SK-N-SH treated with all-trans-retinoic acid at 6 μM for 48 hours (cell line): ENCODE results near the gene CRYBG1.

Source experiments
- ATAC-seq: fragments of 200-7000 bp; cut with Tn5 transposase; 3 replicates; pipeline ENCODE4 v1.9.1; 2020; ENCODE audit warnings: mild to moderate bottlenecking, moderate library complexity
- ARNTL ChIP-seq: fragments of 450-650 bp; formaldehyde crosslinking; IDR thresholded peaks from 2 replicates; pipeline ENCODE4 v1.5.0; 2020; ENCODE audit warnings: low read depth, mild to moderate bottlenecking, moderate library complexity, borderline replicate concordance
- BACH2 ChIP-seq: fragments of 250-450 bp; sonication (Bioruptor Pico); IDR thresholded peaks from 2 replicates; pipeline ENCODE4 v1.9.0; 2021; ENCODE audit warnings: mild to moderate bottlenecking, borderline replicate concordance
- CREB5 ChIP-seq: fragments of 250-450 bp; sonication (Bioruptor Pico); IDR thresholded peaks from 2 replicates; pipeline ENCODE4 v1.5.1; 2020; ENCODE audit warnings: low read depth, mild to moderate bottlenecking, moderate library complexity
- CSDC2 ChIP-seq: fragments of 250-450 bp; sonication (Bioruptor Pico); IDR thresholded peaks from 2 replicates; pipeline ENCODE4 v1.5.0; 2020; ENCODE audit warnings: mild to moderate bottlenecking, moderate library complexity
- CSRNP3 ChIP-seq: fragments of 250-450 bp; sonication (Bioruptor Pico); IDR thresholded peaks from 2 replicates; pipeline ENCODE4 v1.5.1; 2021; ENCODE audit warnings: mild to moderate bottlenecking, moderate library complexity
- ESRRG ChIP-seq: fragments of 250-450 bp; sonication (Bioruptor Pico); IDR thresholded peaks from 2 replicates; pipeline ENCODE4 v1.6.1; 2021; ENCODE audit warnings: mild to moderate bottlenecking
- GLIS3 ChIP-seq: fragments of 250-450 bp; sonication (Bioruptor Pico); IDR thresholded peaks from 2 replicates; pipeline ENCODE4 v1.5.0; 2020; ENCODE audit warnings: mild to moderate bottlenecking, moderate library complexity
- OSR1 ChIP-seq: fragments of 250-450 bp; sonication (Bioruptor Pico); IDR thresholded peaks from 2 replicates; pipeline ENCODE4 v1.8.0; 2022; ENCODE audit warnings: moderate library complexity, mild to moderate bottlenecking, inconsistent platforms
- PATZ1 ChIP-seq: fragments of 250-450 bp; sonication (Bioruptor Pico); IDR thresholded peaks from 2 replicates; pipeline ENCODE4 v1.8.0; 2020; ENCODE audit warnings: mild to moderate bottlenecking, moderate library complexity, borderline replicate concordance
- POU6F1 ChIP-seq: fragments of 250-450 bp; sonication (Bioruptor Pico); IDR thresholded peaks from 2 replicates; pipeline ENCODE4 v1.8.0; 2021; ENCODE audit warnings: low read depth, mild to moderate bottlenecking, moderate library complexity, borderline replicate concordance
- PPARA ChIP-seq: fragments of 250-450 bp; sonication (Bioruptor Pico); IDR thresholded peaks from 2 replicates; pipeline ENCODE4 v1.5.0; 2020; ENCODE audit warnings: mild to moderate bottlenecking, borderline replicate concordance
- RARB ChIP-seq: fragments of 250-450 bp; sonication (Bioruptor Pico); IDR thresholded peaks from 2 replicates; pipeline ENCODE4 v1.8.0; 2021; ENCODE audit warnings: mild to moderate bottlenecking, moderate library complexity
- SNAI2 ChIP-seq: fragments of 250-450 bp; sonication (Bioruptor Pico); IDR thresholded peaks from 2 replicates; pipeline ENCODE4 v1.5.0; 2020; ENCODE audit warnings: mild to moderate bottlenecking, moderate library complexity
- TCF4 ChIP-seq: fragments of 250-450 bp; sonication (Bioruptor Pico); IDR thresholded peaks from 2 replicates; pipeline ENCODE4 v1.8.0; 2021; ENCODE audit warnings: mild to moderate bottlenecking, moderate library complexity, borderline replicate concordance
- TOX ChIP-seq: fragments of 250-450 bp; sonication (Bioruptor Pico); IDR thresholded peaks from 2 replicates; pipeline ENCODE4 v1.8.0; 2021; ENCODE audit warnings: mild to moderate bottlenecking, moderate library complexity, borderline replicate concordance
- ZC3H10 ChIP-seq: fragments of 250-450 bp; sonication (Bioruptor Pico); IDR thresholded peaks from 2 replicates; pipeline ENCODE4 v1.5.1; 2021; ENCODE audit warnings: mild to moderate bottlenecking, moderate library complexity
- ZFP3 ChIP-seq: fragments of 250-450 bp; sonication (Bioruptor Pico); IDR thresholded peaks from 2 replicates; pipeline ENCODE4 v1.5.0; 2020; ENCODE audit warnings: mild to moderate bottlenecking, moderate library complexity
- ZFP30 ChIP-seq: fragments of 450-650 bp; formaldehyde crosslinking; IDR thresholded peaks from 2 replicates; pipeline ENCODE4 v1.5.0; 2022; ENCODE audit warnings: mild to moderate bottlenecking, moderate library complexity
- ZNF565 ChIP-seq: fragments of 450-650 bp; formaldehyde crosslinking; conservative IDR thresholded peaks from 2 replicates; pipeline ENCODE4 v1.5.0; 2020; ENCODE audit warnings: low read depth, mild to moderate bottlenecking, moderate library complexity
- ZNF70 ChIP-seq: fragments of 450-650 bp; formaldehyde crosslinking; IDR thresholded peaks from 2 replicates; pipeline ENCODE4 v1.5.0; 2020; ENCODE audit warnings: mild to moderate bottlenecking, moderate library complexity
- ZNF8 ChIP-seq: fragments of 450-650 bp; formaldehyde crosslinking; IDR thresholded peaks from 2 replicates; pipeline ENCODE4 v1.5.0; 2020; ENCODE audit warnings: mild to moderate bottlenecking, moderate library complexity

Gene CRYBG1

GRCh38 chr6:106318061-106318460, 42.5 kb upstream of the CRYBG1 start:
- TF ChIP-seq ZNF70 (CRISPR knock-in tag) (no peak), POU6F1 (CRISPR knock-in tag) (no peak), ZFP3 (no peak), PPARA (CRISPR knock-in tag) (no peak), PATZ1 (no peak), ZC3H10 (no peak), RARB (CRISPR knock-in tag) (no peak), TOX (CRISPR knock-in tag) (no peak), ZNF8 (no peak), CSRNP3 (CRISPR knock-in tag) (no peak), ARNTL (CRISPR knock-in tag) (no peak), ESRRG (CRISPR knock-in tag) (no peak)
- TF ChIP-seq, all 23 proteins: peak for 0
- no peak; the same call in 2 of the 3 replicates for ATAC-seq

- TF ChIP-seq RARB (CRISPR knock-in tag) (no peak), ESRRG (CRISPR knock-in tag) (no peak), ZC3H10 (no peak), TOX (CRISPR knock-in tag) (no peak), POU6F1 (CRISPR knock-in tag) (no peak), ZFP3 (no peak)
Observed at GRCh38 chr6:106318851-106319250, 41.7 kb upstream of the CRYBG1 start.

GRCh38 chr6:106321940-106322339, 38.6 kb upstream of the CRYBG1 start:
- no peak for ATAC-seq
- no peak for TF ChIP-seq CREB5 (CRISPR knock-in tag)
- TF ChIP-seq BACH2 (CRISPR knock-in tag) = no peak
- no peak for TF ChIP-seq TCF4 (CRISPR knock-in tag)
- no peak for TF ChIP-seq ZFP3
- TF ChIP-seq PATZ1 = no peak
- TF ChIP-seq CSRNP3 (CRISPR knock-in tag) = no peak
- TF ChIP-seq ZFP30 = no peak
- TF ChIP-seq PPARA (CRISPR knock-in tag) = no peak
- no peak for TF ChIP-seq ZNF70 (CRISPR knock-in tag)
- no peak for TF ChIP-seq ESRRG (CRISPR knock-in tag)
- no peak for TF ChIP-seq ARNTL (CRISPR knock-in tag)
- no peak for TF ChIP-seq ZC3H10
- TF ChIP-seq POU6F1 (CRISPR knock-in tag) = no peak
- no peak for TF ChIP-seq OSR1 (CRISPR knock-in tag)
- TF ChIP-seq GLIS3 (CRISPR knock-in tag) = no peak
- no peak for TF ChIP-seq SNAI2
- no peak for TF ChIP-seq ZNF8
- no peak for TF ChIP-seq ZNF565 (CRISPR knock-in tag)
- no peak for TF ChIP-seq CSDC2 (CRISPR knock-in tag)
- no peak for TF ChIP-seq RARB (CRISPR knock-in tag)

More at GRCh38 chr6:106318851-106319250, 41.7 kb upstream of the CRYBG1 start:
- no peak for ATAC-seq
